ENCODE data around the gene SMCO3.

The SMCO3 gene

GRCh38 chr12:14802247-14802646, 11.7 kb downstream of the SMCO3 start:
- Histone ChIP-seq H3K9me3 (ENCODE audit: control insufficient read depth, insufficient read depth, low read depth, low read length) (no peaks in the 10 kb centered on the region), H3K27ac (ENCODE audit: extremely low read depth, low read depth, low read length) (no peak overlapping the region), H3K4me1 (ENCODE audit: control insufficient read depth, insufficient read depth, low read length) (peaks cover 2% of the 10 kb centered on the region; the same call in 1 of the 2 replicates), H3K36me3 (ENCODE audit: control insufficient read depth in 2 of 2, insufficient read depth in 1 of 2, low read length in 2 of 2) (peaks cover 21 to 32% of the 10 kb centered on the region in 2 experiments; a peak in 2 of 3 replicates), H3K4me3 (ENCODE audit: low read depth, low read length) (peak overlapping the region; percentile 53)
- TF ChIP-seq ZNF280C (tag by site-specific recombination; IDR thresholded peaks at IDR 0.05) (no peak), KLF16 (tag by site-specific recombination; IDR thresholded peaks at IDR 0.05) (no peak), SP3 (tag by site-specific recombination; IDR thresholded peaks at IDR 0.05) (no peak), ZNF777 (tag by site-specific recombination; IDR thresholded peaks at IDR 0.05; ENCODE audit: borderline replicate concordance) (no peak), ZNF660 (tag by site-specific recombination; IDR thresholded peaks at IDR 0.05) (no peak), ZNF596 (tag by site-specific recombination; IDR thresholded peaks at IDR 0.05) (no peak), ZNF785 (tag by site-specific recombination; IDR thresholded peaks at IDR 0.05) (no peak), SP7 (tag by site-specific recombination; IDR thresholded peaks at IDR 0.05) (no peak), ZNF169 (tag by site-specific recombination; IDR thresholded peaks at IDR 0.05) (no peak), ZNF114 (tag by site-specific recombination; IDR thresholded peaks at IDR 0.05) (no peak), EGR2 (tag by site-specific recombination; IDR thresholded peaks at IDR 0.05; ENCODE audit: low read depth) (no peak), ZNF341 (tag by site-specific recombination; IDR thresholded peaks at IDR 0.05; ENCODE audit: low read depth) (no peak), ZNF473 (tag by site-specific recombination; IDR thresholded peaks at IDR 0.05) (no peak)
- ChIA-PET CTCF (interaction anchor here (0.6 to 1.7 kb wide), 4 partner anchors 23 to 45 kb away, joined by 3 to 8 read pairs (median 4); no protein-coding TSS in a partner anchor), POLR2A (interaction anchor here (2.5 to 3.0 kb wide), 2 partner anchors 28 to 32 kb away, joined by 18 to 32 read pairs; a partner anchor contains a TSS)

GRCh38 chr12:14795028-14795448, 18.9 kb downstream of the SMCO3 start:
- no peak overlapping the region for H3K4me3 ChIP-seq (ENCODE audit: low read depth, low read length)
- no peak for TF ChIP-seq ZNF645 (tag by site-specific recombination; IDR thresholded peaks at IDR 0.05)
- no peak for TF ChIP-seq ZNF513 (tag by site-specific recombination; IDR thresholded peaks at IDR 0.05)
- TF ChIP-seq ZNF670 (tag by site-specific recombination; IDR thresholded peaks at IDR 0.05; ENCODE audit: low read depth) = no peak
- no peak for TF ChIP-seq ZFP3 (tag by site-specific recombination; IDR thresholded peaks at IDR 0.05; ENCODE audit: low read depth)
- no peak for TF ChIP-seq RBAK (tag by site-specific recombination; IDR thresholded peaks at IDR 0.05)
- TF ChIP-seq ZNF155 (tag by site-specific recombination; IDR thresholded peaks at IDR 0.05) = no peak
- TF ChIP-seq ZFP69B (tag by site-specific recombination; IDR thresholded peaks at IDR 0.05) = no peak
- no peak for TF ChIP-seq MZF1 (tag by site-specific recombination; IDR thresholded peaks at IDR 0.05; ENCODE audit: borderline replicate concordance)
- TF ChIP-seq KLF1 (tag by site-specific recombination; IDR thresholded peaks at IDR 0.05) = no peak
- no peak for TF ChIP-seq ZNF707 (tag by site-specific recombination; IDR thresholded peaks at IDR 0.05)
- no peak for TF ChIP-seq TCF7L2 (IDR thresholded peaks at IDR 0.05; ENCODE audit: borderline replicate concordance, low read depth, low read length)
- TF ChIP-seq BCL11B (tag by site-specific recombination; IDR thresholded peaks at IDR 0.05; ENCODE audit: low read depth) = no peak
- TF ChIP-seq ELK4 (IDR thresholded peaks at IDR 0.05; ENCODE audit: borderline replicate concordance, low read depth, low read length) = no peak
- no peaks in the 10 kb centered on the region for H3K4me1 ChIP-seq (ENCODE audit: control insufficient read depth, insufficient read depth, low read length)
- H3K36me3 ChIP-seq (ENCODE audit: control insufficient read depth in 2 of 2, insufficient read depth in 1 of 2, low read length in 2 of 2) = peaks cover 71 to 96% of the 10 kb centered on the region in 2 experiments
- H3K27ac ChIP-seq (ENCODE audit: extremely low read depth, low read depth, low read length) = no peak overlapping the region
- H3K9me3 ChIP-seq (ENCODE audit: control insufficient read depth, insufficient read depth, low read depth, low read length) = no peaks in the 10 kb centered on the region
- CTCF ChIA-PET = interaction anchor here (0.6 kb wide), 2 partner anchors 25 to 201 kb away, joined by 3 to 4 read pairs; no protein-coding TSS in a partner anchor
- POLR2A ChIA-PET = interaction anchor here (0.6 to 1.1 kb wide), 3 partner anchors 11 to 24 kb away, joined by 3 to 4 read pairs (median 4); a partner anchor contains a TSS

Data from HEK293 (cell line).